CD4-positive, alpha-beta T cell treated with Interleukin-2 at 100 ng/mL for 4 hours (primary cell): ENCODE results near the gene SCAP.

Experiments
- DNase-seq: peaks from one replicate; pipeline ENCODE4 v3.0.0-alpha.2; 2020; ENCODE audit warnings: low spot score

Gene SCAP

GRCh38 chr3:47430606-47431005, 45.1 kb downstream of the SCAP start:
- no peak for DNase-seq

DNA sequence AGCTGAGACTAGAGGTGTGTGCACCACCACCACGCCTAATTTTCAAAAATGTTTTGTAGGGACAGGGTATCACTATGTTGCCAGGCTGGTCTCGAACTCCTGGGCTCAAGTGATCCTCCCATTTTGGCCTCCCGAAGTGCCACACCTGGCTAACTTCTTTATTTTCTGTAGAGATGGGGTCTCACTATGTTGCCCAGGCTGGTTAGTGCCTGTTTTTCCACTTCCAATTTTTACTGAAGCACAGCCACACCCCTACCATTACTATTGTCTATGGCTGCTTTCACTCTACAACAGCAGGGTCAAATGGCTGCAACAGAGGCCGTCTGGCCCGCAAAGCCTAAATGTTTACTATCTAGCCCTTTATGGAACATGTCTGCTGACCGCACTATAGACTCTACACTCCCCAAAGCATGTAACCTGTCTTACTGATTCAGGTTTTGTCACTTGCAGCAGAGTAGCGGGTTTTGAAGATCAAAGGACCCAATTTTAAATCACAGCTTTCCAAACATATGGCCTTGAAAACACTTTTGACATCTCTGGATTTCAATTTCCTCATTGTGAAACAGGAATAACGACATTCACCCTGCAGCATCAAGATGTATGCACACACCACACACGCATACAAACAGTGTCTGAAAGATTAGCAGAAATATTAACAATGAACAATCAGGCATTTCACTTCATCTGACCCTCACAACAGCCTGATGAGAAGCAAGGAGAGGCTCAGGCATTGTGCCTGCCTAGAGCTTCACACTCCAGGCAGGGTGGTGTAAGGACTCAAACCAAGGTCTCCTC, 46.1 kb downstream of the SCAP start:
- DNase-seq = no peak

GRCh38 chr3:47428662-47429061, 47.1 kb downstream of the SCAP start:
- no peak for DNase-seq

- DNase-seq = no peak
Measured at GRCh38 chr3:47427866-47428265, 47.9 kb downstream of the SCAP start.

GRCh38 chr3:47425959-47426358, 49.8 kb downstream of the SCAP start:
- no peak for DNase-seq

DNA sequence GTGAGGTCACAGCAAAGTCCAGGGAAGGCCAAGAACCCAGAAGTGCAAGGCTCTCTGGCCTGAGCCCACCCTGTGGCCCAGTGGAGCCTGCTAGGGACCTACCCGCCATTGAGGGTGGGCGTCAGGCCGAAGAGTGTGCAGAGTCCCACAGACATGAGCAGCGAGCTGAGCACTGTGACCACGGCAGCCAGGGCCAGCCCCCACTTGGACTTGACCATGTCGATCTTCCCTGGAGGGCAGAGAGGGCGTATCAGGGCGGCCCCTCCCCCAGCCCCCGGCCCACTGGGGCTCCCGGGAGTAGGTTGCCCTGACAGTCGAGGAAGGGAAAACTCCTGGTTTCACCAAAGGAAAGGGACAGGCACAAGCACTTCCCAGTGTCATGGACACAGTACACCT, 50.4 kb downstream of the SCAP start:
- no peak for DNase-seq

GRCh38 chr3:47424434-47425382, 51.0 kb downstream of the SCAP start:
- DNase-seq = no peak

GRCh38 chr3:47423548-47424145, 52.1 kb downstream of the SCAP start:
- no peak for DNase-seq

- no peak for DNase-seq
Measured at GRCh38 chr3:47422743-47423142, 53.0 kb downstream of the SCAP start.

DNA sequence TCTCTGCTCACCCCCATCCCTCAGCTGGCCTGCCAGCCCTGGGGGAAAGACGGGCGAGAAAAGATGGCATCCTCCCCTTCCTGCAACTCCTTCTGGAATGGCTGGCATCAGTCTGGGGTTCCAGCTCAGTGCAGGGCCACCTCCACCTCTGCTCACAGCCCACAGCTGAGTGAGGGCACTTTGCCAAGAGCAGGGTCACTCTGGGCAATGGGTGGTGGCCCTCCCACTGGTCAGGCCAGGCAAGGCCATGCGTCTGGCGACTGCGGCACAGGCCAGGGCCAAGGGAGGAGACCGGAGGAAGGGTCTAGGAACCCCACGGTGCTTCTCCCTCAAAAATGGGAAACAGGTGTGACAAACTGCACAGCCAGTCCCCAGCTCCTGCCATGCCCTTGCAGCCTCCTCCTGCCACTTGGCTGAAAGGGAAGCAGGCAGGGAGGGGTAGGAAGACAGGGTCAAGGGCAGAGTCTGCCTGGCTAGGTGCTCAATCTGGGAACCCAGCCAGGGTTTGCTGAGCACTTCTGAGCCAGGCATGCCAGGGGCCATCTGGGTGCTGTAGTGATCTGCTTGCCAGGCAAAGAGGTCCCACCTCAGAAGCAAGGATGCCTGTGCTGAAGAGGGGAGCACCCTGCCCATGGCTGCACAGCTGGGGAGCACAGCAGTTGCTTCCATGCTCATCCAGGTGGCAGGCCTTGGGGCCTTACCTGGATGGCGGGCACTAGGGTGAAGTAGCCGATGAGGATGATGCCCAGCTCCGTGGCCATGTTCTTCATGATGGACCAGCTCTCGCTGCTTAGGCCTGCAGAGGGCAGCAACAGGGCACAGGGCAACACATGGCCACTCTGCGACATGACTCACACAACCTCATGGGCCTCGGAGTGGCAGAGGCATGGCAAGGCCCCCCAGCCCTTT, 53.7 kb downstream of the SCAP start:
- peak; percentile 3 for DNase-seq

DNA sequence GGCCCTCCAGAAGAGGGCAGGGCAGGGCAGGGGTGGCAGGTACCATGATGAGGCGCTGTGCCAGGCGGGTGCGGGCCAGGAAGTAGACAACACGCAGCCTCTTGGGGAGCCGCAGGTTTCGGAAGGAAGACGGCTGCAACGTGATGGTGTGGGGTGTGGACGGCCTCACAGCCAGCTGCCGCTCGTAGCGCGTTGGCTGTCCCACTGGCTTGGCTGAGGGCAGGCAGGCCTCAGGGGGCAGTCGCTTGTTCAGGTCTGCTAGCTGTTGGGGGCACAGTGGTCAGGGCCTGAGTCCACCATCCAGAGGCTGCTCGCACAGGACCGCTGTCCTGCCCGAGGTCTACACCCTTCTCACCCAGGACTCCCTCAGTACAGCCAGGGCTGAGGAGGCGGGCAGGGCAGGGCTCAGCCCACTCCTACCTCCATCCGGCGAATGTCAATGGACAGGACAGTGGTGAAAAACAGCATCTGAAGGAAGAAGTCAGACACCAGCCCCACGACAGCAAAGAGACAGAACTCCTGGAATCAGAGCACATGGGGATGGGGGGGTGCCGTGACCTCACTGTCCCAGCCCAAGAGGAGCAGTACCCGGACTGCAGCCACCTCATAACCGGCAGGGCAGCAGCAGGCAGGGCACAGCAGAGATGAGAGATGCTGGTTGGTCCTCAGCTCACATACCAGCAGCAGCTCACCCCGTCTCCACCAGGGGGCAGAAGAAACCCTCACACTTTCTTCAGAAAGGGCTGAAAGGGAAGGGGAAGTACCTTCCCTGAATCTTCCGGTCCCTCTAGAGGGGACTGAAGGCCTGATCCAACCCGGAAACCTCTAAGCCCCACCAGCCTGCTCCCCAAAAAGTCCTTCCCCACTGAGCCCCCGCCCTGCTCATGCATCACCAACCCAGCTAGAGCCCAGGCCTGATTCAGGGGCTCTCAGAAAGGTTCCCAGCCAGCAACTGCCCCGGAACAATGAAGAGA, 54.9 kb downstream of the SCAP start:
- DNase-seq = peak; percentile 92

DNA sequence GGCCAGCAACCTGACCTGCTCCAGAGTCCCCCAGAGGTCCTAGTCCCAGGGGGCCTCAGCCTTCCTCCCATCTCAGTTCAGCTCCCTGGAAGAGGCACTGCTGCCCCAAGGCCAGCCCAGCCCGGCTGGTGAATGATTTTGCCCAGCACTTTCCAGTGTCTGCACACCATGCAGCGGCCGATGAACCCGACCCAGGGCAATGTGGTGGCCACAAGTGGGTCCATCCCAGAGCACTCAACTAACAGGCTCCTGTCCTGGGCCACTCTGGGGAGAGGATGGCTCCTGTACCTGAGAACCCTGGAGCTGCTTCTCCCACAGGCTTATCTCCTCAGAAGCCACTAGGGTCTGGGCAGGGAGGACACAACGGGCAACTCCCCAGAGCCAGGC, 55.7 kb downstream of the SCAP start:
- no peak for DNase-seq

DNA sequence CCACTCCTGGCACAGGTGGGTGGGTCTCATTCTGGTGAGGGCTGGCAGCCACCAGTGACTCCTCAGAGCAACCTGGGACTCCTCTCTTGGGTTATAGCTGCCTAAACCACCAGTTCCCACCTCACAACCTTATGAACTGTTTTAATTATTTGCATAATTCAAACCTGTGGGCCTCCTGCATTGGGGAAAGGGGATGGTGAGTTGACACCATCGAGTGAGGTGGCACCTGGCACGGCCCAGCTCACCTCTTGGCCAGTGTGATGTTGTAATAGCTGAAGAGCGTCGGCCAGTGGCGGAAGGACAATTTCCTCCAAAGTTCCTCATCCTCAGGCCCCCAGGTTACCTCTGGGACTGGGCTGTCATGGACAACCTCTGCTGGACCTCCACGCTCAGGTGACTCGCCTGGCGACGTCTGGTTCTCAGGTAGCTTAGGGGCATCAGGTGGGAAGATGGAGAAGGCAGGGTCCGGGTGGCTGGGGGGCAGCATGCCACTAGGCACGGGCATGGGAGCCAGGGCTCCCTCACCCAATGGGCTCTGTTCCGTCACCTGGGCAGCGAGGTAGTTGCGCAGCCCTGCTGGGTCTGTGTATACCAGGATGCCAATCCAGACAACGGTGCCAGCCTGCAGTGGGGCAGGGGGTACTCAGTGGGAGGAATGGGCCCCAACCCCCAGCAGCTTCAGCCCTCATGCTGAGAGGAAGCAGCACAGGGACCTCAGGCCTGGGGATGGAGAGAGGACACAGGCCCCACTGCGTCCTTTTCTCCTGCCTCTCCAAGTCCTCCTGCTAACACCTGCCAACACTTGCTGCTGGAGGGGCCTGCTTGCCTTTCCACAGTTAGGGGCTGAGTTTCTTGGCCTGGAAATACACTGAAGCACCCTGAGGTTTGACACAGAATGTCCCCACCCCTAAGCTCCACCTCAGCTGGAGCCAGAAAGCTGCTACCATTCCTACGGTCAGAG, 56.4 kb downstream of the SCAP start:
- DNase-seq = no peak

DNA sequence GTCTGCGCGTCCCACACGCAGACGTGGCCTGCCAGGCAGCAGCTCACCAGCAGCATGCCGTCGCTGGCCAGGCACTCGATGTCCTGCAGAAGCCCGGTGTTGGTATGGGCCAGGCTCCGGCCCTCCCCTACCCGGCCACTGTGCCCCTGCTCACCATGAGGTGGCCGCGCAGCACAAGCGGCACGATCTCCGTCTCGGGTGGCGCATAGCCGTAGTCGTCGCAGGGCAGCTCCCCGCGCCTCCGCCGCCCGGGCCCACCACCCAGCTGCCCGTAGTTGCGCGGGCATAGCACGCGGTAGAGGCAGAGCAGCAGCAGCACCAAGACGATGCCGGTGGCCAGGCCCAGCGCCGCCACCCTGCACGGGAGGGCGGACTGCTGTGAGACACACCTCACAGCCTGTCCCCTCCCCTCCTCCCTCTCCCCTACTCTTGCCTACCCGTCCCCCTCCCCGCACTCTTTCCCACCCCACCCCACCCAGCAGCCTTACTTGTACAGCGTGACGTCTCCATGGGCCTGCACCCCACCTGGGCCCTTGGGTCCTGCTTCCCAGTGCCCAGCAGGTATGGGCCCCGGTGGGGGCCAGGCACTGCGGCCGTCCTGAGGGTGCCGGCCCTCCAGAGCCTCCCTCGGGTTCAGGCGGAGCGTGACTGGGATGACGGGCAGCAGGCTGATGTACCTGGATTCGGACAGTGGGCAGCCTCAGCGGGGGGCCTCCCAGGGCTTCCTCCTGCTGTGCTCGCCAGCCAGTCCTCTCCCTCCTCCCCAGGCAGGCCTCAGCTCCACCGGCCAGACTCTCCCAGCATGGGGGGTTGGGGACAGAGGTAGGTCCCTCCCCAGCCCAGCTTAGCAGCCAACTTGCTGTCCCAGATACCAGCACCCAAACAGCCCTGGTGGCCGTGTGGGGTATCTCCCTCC, 57.3 kb downstream of the SCAP start:
- no peak for DNase-seq

GRCh38 chr3:47416041-47416440, 59.7 kb downstream of the SCAP start:
- no peak for DNase-seq

DNA sequence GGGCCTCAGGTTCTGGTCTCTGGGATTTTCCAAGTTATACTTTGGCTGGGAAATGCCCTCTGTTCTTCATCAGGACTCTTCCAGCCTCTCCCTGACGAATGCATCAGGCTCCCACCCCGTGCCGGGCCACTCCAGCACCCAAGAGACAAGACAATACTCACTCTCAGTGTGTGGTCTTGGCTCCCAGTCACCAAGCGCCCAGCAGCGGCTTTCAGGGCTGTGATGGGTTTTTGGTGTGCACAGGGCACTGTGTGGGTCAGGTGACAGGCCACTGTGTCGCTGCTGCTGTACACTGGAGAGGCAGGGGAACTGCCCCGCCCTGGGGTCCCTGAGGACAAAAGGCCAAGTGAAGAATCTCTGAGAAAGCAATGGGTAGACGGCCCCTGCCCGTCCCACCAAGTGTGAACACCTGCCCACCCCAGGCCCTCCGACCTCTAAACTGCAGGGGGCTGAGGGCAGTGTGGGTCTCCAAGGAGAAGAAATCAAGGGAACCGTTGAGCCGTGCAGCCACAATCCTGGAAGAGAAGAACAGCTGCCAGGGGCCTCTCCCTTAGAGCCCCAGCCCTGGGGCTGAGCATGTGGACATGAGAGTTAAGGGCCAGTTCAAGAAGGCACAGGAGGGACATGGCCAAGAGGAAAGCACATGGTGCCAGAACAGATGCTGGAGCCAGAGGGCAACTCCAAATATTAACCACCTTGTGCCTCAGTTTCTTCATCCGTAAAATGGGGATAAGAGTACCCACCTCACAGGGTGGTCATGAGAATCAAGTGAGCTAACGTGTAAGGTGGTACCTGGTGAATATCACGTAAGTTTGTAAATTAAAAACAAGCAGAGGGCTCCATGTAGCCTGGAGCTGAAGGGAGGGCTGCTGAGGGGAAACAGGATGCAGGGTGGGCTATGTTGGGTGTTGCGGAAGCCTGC, 60.8 kb downstream of the SCAP start:
- no peak for DNase-seq

DNA sequence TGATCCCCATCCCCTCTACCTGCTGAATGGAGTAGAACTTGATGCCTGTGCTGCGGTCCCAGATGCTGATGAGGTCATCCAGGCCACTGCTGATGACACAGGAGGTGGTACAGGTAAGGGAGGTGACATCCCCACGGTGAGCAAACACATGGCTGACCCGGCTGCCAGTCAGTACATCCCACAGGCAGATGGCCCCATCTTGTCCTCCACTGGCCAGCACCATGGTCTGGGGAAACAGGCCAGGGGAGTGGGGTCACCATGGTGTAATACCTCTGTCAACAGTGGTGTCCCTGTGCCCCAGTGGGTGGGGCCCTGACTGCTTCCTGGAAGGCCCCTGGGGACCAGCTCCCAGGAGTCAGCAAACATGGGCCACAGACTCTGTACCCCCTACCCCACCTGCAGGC, 61.6 kb downstream of the SCAP start:
- DNase-seq = no peak
